Measurements from ENCODE around the gene C17orf78.

- TF ChIP-seq CTCF (optimal IDR thresholded peaks at IDR 0.05 in 1 of 3, IDR thresholded peaks at IDR 0.05 in 1 of 3, conservative IDR thresholded peaks at IDR 0.05 in 1 of 3; ENCODE audit: extremely low read depth in 1 of 3, insufficient read depth in 2 of 3, low read length in 3 of 3), result no peak
- TF ChIP-seq EZH2 (IDR thresholded peaks at IDR 0.05; ENCODE audit: low read length), result no peak
These were observed 33.2 kb upstream of the C17orf78 start for GRCh38 chr17:37342589-37342988.
